ENCODE data around the gene PIAS4.

The PIAS4 gene

GRCh38 chr19:4061683-4062418 lies 54.3 kb downstream of the PIAS4 start:
- no peak for DNase-seq

GRCh38 chr19:4062419-4063368 lies 55.2 kb downstream of the PIAS4 start:
- no peak for DNase-seq

GRCh38 chr19:4063369-4064148 lies 56.0 kb downstream of the PIAS4 start:
- no peak for DNase-seq

GRCh38 chr19:4064149-4064495 lies 56.6 kb downstream of the PIAS4 start:
- DNase-seq: no peak

GRCh38 chr19:4064496-4065260 lies 57.1 kb downstream of the PIAS4 start:
- DNase-seq: peak; percentile 31

- peak; percentile 97 for DNase-seq
Observed at GRCh38 chr19:4065430-4066175, 58.1 kb downstream of the PIAS4 start.

GRCh38 chr19:4066176-4066606 lies 58.7 kb downstream of the PIAS4 start:
- no peak for DNase-seq

- DNase-seq: peak; percentile 72
Observed at GRCh38 chr19:4066682-4067395, 59.3 kb downstream of the PIAS4 start, which contains the start of gene ZBTB7A. ZBTB7A (minus strand) TSS chr19:4066899; CDS start chr19:4055232, 11,667 bp downstream.

- peak; percentile 46 for DNase-seq
Observed at GRCh38 chr19:4067396-4068046, 60.0 kb downstream of the PIAS4 start.

- no peak for DNase-seq
Observed at GRCh38 chr19:4068047-4068966, 60.8 kb downstream of the PIAS4 start.

- DNase-seq: no peak
Observed at GRCh38 chr19:4069331-4069959, 61.9 kb downstream of the PIAS4 start.

- no peak for DNase-seq
Observed at GRCh38 chr19:4071610-4072009, 64.1 kb downstream of the PIAS4 start.

- no peak for DNase-seq
Observed at GRCh38 chr19:4075373-4075772, 67.8 kb downstream of the PIAS4 start.

- DNase-seq: no peak
Observed at GRCh38 chr19:4077007-4077374, 69.5 kb downstream of the PIAS4 start.

- DNase-seq: no peak
Observed at GRCh38 chr19:4077800-4078684, 70.5 kb downstream of the PIAS4 start.

GRCh38 chr19:4080473-4080872 lies 72.9 kb downstream of the PIAS4 start:
- DNase-seq: no peak

GRCh38 chr19:4081441-4082129 lies 74.0 kb downstream of the PIAS4 start:
- no peak for DNase-seq
